ENCODE data around the gene OR5H14. TPM values are rescaled to one million over a fixed set of nuclear protein-coding genes. Genes with fewer than 3 reads are reported as not detected.
"Not testable (repeated sequence)": the region's sequence is repeated elsewhere in the genome, so short reads cannot be mapped to it uniquely, and the experiment has no call there.

The OR5H14 gene
- total RNA-seq, 1 donor from 2014 or later, result not detected

DNA sequence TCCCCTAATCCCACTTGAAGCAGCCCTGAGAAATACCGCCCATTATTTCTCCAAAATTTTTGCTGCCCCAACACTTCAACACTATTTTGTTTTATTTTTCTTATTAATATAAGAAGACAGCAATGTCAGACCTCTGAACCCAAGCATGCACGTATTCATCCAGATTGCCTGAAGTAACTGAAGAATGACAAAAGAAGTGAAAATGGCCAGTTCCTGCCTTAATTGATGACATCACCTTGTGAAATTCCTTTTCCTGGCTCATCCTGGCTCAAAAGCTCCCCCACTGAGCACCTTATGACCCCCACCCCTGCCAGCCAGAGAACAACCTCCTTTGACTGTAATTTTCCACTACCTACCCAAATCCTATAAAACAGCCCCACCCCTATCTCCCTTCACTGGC lies 49.0 kb downstream of the OR5H14 start:
- not testable (repeated sequence) for DNase-seq (ENCODE audit: low read depth)

DNA sequence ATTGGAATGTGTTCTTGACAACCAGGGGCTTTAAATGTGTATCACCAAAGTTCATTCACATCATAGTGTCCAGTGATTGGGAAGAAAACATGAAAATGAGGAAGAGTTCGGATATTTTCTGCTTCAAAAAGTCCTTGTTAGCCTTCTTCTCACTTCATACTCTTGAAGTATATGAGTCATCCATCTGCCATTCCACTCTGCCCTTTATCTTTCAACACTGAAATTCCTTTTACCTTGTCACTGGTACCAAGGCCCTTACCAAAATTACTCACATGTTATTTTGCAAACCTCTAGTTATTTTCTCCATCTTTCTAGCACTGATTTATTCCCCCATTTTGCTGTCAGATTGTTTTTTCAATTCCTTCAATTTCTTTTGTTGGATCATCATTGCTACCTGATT lies 51.7 kb downstream of the OR5H14 start:
- DNase-seq (ENCODE audit: low read depth), result no peak

Other genes with a start within 250 kb of the OR5H14 start
- 24.4 and 36.6 TPM in 2 replicates for gene RIOX2, start 175.0 kb upstream of the OR5H14 start, total RNA-seq
- not detected in 2 replicates for gene GABRR3, start 112.2 kb upstream of the OR5H14 start, total RNA-seq
- not detected in 2 replicates for gene OR5AC2, start 60.3 kb upstream of the OR5H14 start, total RNA-seq
- gene OR5H1, start 16.8 kb upstream of the OR5H14 start, total RNA-seq, result not detected in 2 replicates
- gene OR5H15, start 19.2 kb downstream of the OR5H14 start, total RNA-seq, result not detected in 2 replicates
- not detected in 2 replicates for gene OR5H6, start 116.8 kb downstream of the OR5H14 start, total RNA-seq
- gene OR5H2, start 135.0 kb downstream of the OR5H14 start, total RNA-seq, result not detected in 2 replicates
- gene OR5K4, start 206.4 kb downstream of the OR5H14 start, total RNA-seq, result not detected in 2 replicates
- gene OR5K3, start 243.2 kb downstream of the OR5H14 start, total RNA-seq, result not detected in 2 replicates